Stimulated activated CD8-positive, alpha-beta memory T cell treated with anti-CD3 and anti-CD28 coated beads, Interleukin-12 subunit alpha, Interleukin-12 subunit beta, amount 100 ng/mL, for 24 hours (primary cell): ENCODE measurements around the gene KANSL1.

ENCODE experiments used
- DNase-seq: peaks from one replicate; pipeline ENCODE4 v3.0.0-alpha.2; 2020; ENCODE audit errors: extremely low read depth

KANSL1 gene

DNA sequence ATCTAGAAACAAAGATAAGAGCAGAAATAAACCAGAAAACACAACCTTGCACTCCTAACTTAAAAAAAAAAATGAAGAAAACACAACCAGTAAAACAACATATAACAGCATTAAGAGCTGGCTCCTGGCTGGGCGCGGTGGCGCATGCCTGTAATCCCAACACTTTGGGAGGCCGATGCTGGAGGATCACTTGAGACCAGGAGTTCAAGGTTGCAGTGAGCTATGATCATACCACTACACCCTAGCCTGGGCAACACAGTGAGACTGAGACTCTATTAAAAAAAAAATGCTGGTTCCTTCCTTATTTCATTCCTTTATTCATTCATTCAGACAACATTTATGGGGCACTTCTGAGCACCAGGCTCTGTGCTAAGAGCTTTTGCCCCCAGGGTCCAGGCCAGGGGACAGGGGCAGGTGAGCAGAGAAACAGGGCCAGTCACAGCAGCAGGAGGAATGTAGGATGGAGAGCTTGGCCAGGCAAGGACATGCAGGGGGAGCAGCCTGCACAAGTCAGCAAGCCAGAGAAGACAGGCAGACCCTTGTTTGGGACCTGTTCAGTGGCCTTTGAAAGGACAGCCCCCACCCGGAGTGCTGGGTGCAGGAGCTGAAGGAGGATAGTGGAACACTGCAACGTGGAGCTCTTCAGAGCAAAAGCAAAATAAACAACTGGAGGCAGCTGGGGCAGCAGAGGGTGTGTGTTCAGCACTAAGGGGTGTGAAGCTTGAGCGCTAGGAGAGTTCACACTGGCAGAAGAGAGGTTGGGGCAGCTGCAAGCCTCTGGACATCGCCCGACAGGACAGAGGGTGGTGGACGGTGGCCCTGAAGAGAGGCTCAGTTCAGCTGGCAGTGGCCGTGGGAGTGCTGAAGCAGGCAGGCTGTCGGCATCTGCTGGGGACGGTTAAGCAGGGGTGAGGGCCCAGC is 191.6 kb downstream of the KANSL1 start:
- no peak for DNase-seq

- DNase-seq, result no peak
Measured at GRCh38 chr17:46000757-46001156, 192.5 kb downstream of the KANSL1 start.

- DNase-seq, result no peak
Measured at GRCh38 chr17:46000292-46000691, 192.9 kb downstream of the KANSL1 start.

- DNase-seq, result no peak
Measured at GRCh38 chr17:45999900-46000290, 193.3 kb downstream of the KANSL1 start.

GRCh38 chr17:45998987-45999899 is 194.0 kb downstream of the KANSL1 start, which contains the start of gene STH:
STH (plus strand) TSS chr17:45999250; CDS start chr17:45999280, 30 bp downstream.
- no peak for DNase-seq

GRCh38 chr17:45997624-45998023 is 195.6 kb downstream of the KANSL1 start:
- no peak for DNase-seq

DNA sequence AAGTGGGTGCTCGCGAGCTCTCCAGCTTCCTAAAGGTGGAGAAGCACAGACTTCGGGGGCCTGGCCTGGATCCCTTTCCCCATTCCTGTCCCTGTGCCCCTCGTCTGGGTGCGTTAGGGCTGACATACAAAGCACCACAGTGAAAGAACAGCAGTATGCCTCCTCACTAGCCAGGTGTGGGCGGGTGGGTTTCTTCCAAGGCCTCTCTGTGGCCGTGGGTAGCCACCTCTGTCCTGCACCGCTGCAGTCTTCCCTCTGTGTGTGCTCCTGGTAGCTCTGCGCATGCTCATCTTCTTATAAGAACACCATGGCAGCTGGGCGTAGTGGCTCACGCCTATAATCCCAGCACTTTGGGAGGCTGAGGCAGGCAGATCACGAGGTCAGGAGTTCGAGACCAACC is 196.1 kb downstream of the KANSL1 start:
- DNase-seq, result no peak

DNA sequence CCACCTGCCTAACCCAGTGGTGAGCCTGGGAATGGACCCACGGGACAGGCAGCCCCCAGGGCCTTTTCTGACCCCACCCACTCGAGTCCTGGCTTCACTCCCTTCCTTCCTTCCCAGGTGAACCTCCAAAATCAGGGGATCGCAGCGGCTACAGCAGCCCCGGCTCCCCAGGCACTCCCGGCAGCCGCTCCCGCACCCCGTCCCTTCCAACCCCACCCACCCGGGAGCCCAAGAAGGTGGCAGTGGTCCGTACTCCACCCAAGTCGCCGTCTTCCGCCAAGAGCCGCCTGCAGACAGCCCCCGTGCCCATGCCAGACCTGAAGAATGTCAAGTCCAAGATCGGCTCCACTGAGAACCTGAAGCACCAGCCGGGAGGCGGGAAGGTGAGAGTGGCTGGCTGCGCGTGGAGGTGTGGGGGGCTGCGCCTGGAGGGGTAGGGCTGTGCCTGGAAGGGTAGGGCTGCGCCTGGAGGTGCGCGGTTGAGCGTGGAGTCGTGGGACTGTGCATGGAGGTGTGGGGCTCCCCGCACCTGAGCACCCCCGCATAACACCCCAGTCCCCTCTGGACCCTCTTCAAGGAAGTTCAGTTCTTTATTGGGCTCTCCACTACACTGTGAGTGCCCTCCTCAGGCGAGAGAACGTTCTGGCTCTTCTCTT is 196.8 kb downstream of the KANSL1 start:
- no peak for DNase-seq

- no peak for DNase-seq
Measured at GRCh38 chr17:45995627-45996270, 197.5 kb downstream of the KANSL1 start.

DNA sequence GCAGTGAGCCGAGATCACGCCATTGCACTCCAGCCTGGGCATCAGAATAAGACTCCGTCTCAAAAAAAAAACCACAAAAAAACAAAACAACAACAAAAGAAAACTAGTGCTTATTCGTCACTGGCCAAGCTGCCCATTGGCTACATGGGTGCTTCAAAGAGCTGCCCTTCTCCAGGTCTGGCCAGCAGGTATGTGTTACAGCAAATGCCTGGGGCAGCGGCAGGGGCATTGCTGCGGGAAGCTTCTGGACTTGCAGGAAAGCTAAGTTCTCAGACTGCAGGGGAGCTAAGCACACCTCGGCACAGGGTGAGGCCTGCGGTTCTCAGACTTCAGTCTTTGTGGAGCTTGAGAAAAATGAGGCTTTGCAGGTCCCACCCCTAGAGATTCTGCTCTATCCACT is 198.2 kb downstream of the KANSL1 start:
- no peak for DNase-seq

DNA sequence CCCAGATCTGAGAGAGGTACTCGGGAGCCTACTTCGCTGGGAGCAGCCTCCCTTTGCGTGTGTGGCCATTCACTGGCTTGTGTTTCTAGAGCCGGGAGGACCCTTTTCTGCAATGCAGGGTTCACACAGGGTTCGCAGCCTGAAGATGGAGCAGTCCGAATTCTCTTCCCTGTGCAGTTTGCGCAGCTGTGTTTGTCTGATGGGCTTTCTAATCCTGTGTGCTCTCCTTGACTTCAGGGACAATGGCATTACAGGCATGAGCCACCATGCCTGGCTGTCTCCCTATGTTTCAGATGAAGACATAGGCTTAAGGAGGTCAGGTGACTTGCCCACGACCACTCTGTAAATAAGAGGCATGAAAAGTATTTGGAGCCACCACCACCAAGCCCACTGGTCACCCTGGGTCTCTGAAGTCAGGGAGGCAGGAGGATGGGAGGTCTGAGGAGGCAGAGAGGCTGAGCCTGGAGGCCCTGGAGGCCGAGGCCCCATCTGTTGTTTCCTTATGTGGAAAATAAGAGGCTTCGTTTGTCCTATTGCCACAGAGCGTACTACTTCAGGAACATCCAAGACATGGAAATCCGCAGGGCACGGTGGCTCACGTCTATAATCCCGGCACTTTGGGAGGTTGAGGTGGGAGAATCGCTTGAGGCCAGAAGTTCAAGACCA is 199.1 kb downstream of the KANSL1 start:
- no peak for DNase-seq

DNA sequence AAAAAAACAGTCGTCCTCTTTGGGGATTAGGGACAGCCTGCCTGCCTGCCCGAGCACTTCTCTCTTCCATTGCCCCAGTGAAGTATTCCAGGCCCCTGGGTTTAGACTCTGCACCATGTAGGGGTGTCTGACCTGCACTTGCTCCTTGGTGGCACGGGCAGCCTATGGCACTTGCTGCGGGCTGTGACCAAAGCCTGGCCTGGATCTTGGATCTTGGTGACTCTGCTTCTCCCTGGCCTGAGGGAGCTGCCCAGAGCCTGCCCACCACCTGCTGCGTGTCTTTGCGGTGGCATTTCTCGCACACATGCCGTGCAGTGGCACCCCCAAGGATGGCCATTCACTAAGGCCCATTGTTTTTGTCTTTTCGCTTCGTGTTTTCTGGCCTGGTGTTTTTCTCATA is 200.3 kb downstream of the KANSL1 start:
- no peak for DNase-seq

- DNase-seq, result no peak
Measured at GRCh38 chr17:45992175-45992574, 201.1 kb downstream of the KANSL1 start.

DNA sequence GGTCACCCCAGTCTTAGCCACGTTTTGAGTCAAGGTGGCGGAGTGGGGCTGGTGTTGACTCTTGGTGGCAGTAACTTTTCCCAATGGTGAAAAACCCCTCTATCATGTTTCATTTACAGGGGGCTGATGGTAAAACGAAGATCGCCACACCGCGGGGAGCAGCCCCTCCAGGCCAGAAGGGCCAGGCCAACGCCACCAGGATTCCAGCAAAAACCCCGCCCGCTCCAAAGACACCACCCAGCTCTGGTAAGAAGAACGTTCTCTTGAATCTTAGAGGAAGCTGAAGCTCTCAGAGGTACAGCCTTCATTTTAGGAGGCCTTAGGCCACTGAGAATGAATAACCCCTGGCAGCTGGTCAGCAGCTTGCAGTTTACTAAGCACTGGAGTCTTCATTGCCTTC is 201.9 kb downstream of the KANSL1 start:
- no peak for DNase-seq

- no peak for DNase-seq
Measured at GRCh38 chr17:45990886-45991285, 202.3 kb downstream of the KANSL1 start.

DNA sequence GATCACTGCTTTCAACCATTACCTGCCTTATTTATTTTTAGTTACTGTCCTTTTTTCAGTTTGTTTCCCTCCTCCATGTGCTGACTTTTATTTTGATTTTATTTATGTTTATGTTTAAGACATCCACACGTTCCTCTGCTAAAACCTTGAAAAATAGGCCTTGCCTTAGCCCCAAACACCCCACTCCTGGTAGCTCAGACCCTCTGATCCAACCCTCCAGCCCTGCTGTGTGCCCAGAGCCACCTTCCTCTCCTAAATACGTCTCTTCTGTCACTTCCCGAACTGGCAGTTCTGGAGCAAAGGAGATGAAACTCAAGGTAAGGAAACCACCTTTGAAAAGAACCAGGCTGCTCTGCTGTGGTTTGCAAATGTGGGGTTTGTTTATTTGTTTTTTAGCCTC is 203.5 kb downstream of the KANSL1 start:
- no peak for DNase-seq

DNA sequence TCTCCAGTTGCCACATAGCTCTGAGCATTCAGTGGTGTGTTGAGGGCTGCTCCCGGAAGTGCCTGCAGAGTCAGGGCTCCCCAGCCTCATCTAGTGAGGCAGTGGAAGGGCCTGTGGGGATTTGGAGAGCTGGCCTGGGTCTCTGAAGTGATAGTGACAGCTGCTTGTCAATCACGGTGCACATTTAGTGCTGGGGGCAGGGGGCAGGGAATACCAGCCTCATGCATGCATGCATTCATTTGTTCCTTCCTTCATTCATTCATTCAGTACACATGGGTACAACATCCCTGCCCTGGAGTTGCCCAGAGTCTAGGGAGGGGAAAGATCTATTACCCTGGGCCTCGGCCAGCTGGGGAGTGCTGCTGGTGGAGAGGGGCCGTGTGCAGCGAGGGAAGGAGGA is 205.5 kb downstream of the KANSL1 start:
- DNase-seq, result no peak

- no peak for DNase-seq
Measured at GRCh38 chr17:45986056-45986455, 207.2 kb downstream of the KANSL1 start.

- no peak for DNase-seq
Measured at GRCh38 chr17:45985447-45985846, 207.8 kb downstream of the KANSL1 start.

DNA sequence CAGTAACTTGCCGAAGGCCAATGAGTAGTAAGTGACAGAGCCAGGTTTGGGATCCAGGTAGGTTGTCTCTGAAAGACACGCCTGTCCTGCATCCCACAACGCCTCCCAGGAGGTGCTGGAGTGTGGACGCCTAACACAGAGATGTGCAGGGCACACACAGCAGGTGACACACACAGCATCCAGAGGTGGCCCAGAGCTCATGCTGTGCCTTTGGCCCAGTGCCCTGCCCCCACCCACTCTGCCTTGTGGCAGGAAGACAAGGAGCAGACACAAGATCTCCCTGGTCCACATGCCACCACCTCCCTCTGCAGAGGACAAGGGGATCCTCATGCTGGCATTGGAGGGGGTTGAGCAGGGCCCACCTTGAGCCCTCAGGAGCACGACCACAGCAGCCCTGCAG is 208.9 kb downstream of the KANSL1 start:
- DNase-seq, result no peak
